K562 (cell line): ENCODE measurements around the gene ABLIM2. TPM values are rescaled to one million over a fixed set of nuclear protein-coding genes. Genes with fewer than 3 reads are reported as not detected.

Experiments used
- ATAC-seq: fragments of 200-7000 bp; cut with Tn5 transposase; 3 replicates; pipeline ENCODE4 v1.9.1; 2020; ENCODE audit warnings: moderate library complexity
- BruUV-seq: library from RNA; stranded (reverse); fragments of 400-500 nt; replicated peaks from 2 replicates; lab custom pipeline; 2021; lab: Mats Ljungman, UMichigan
- CTCF ChIA-PET: fragments of 300-600 bp; formaldehyde crosslinking; extraction: SDS; loops from one replicate; lab custom pipeline; 2021; ENCODE audit warnings: low intra/inter-chr PET ratio; lab: Yijun Ruan, JAX
- POLR2A ChIA-PET: fragments of 300-600, 350-650 bp; sonication (Branson Sonifier 250); formaldehyde crosslinking; extraction: SDS; loops from one replicate; lab custom pipeline; 2021; ENCODE audit warnings: antibody characterized with exemption, inconsistent platforms; lab: Yijun Ruan, JAX
- DNase-seq, 4 experiments: peaks; one replicate each; pipeline versions ENCODE4 v3.0.0 to v3.0.0-alpha.2; 2011 to 2018; ENCODE audit warnings: low spot score in 3 of 4, mixed read lengths in 3 of 4; ENCODE audit errors: extremely low read depth in 1 of 4
- FAIRE-seq: peaks from 2 replicates; lab custom pipeline; 2011; peaks lifted over from hg19 to GRCh38; lab: Jason Lieb, UNC
- H2AFZ ChIP-seq: 2 replicates; pipeline ENCODE4 v1.6.0; 2011; ENCODE audit warnings: low read depth, low read length, control low read depth, inconsistent platforms
- H3K27ac ChIP-seq: fragments of 200-600 bp; 3 replicates; pipeline ENCODE4 v1.8.0; 2011; ENCODE audit warnings: low read depth, mild to moderate bottlenecking, control low read depth, inconsistent platforms, low read length, moderate library complexity, mixed read lengths; ENCODE audit errors: extremely low read depth
- H3K27me3 ChIP-seq, 2 experiments: fragments of 300-600 bp in 1 of 2; 2 replicates in 1 of 2; 3 replicates in 1 of 2; pipeline versions ENCODE4 v1.6.0 to v1.8.0; 2011; ENCODE audit warnings: inconsistent platforms in 2 of 2, low read length in 2 of 2, mild to moderate bottlenecking in 1 of 2, mixed read lengths in 1 of 2, moderate library complexity in 1 of 2; ENCODE audit not compliant: control insufficient read depth in 2 of 2, insufficient read depth in 2 of 2
- H3K36me3 ChIP-seq: fragments of 300-600 bp; 3 replicates; pipeline ENCODE4 v1.8.0; 2011; ENCODE audit warnings: mild to moderate bottlenecking, low read length, inconsistent platforms; ENCODE audit not compliant: control insufficient read depth, insufficient read depth
- H3K4me1 ChIP-seq, 2 experiments: fragments of 200-600 bp in 1 of 2; replicated peaks in 1 of 2; 2 replicates in 1 of 2; 3 replicates in 1 of 2; pipeline versions ENCODE4 v1.5.1 to v1.8.0; 2011; ENCODE audit warnings: inconsistent platforms in 2 of 2, low read length in 2 of 2, mild to moderate bottlenecking in 1 of 2, mixed read lengths in 1 of 2, moderate library complexity in 1 of 2; ENCODE audit not compliant: control insufficient read depth in 2 of 2, insufficient read depth in 2 of 2
- H3K4me2 ChIP-seq: 2 replicates; pipeline ENCODE4 v1.6.1; 2011; ENCODE audit warnings: low read length, control low read depth, inconsistent platforms, mixed read lengths; ENCODE audit not compliant: insufficient read depth
- H3K4me3 ChIP-seq: fragments of 200-600 bp; sonication (generic), shearing (Covaris generic); 2 replicates; pipeline ENCODE4 v1.5.1; 2016; ENCODE audit warnings: control low read depth, inconsistent platforms
- H3K79me2 ChIP-seq: fragments of 200-600 bp; 3 replicates; pipeline ENCODE4 v1.8.0; 2011; ENCODE audit warnings: low read length, inconsistent platforms; ENCODE audit not compliant: control insufficient read depth, insufficient read depth
- H3K9ac ChIP-seq, 2 experiments: 2 replicates each; pipeline versions ENCODE4 v1.6.0 to v1.6.1; 2011; ENCODE audit warnings: low read depth in 2 of 2, low read length in 2 of 2, control low read depth in 1 of 2, inconsistent platforms in 1 of 2, mild to moderate bottlenecking in 1 of 2, mixed read lengths in 1 of 2; ENCODE audit not compliant: insufficient read depth in 1 of 2
- H3K9me1 ChIP-seq: one replicate; pipeline ENCODE4 v1.6.0; 2011; ENCODE audit warnings: inconsistent platforms, mild to moderate bottlenecking, low read length, moderate library complexity; ENCODE audit not compliant: control insufficient read depth, insufficient read depth
- H3K9me3 ChIP-seq: replicated peaks from 2 replicates; pipeline ENCODE4 v1.5.1; 2011; ENCODE audit warnings: low read depth, low read length, inconsistent platforms; ENCODE audit not compliant: control insufficient read depth, insufficient read depth
- H4K20me1 ChIP-seq: replicated peaks from 2 replicates; pipeline ENCODE4 v1.6.1; 2011; ENCODE audit warnings: low read length, inconsistent platforms, mixed read lengths; ENCODE audit not compliant: control insufficient read depth, insufficient read depth
- CTCF ChIP-seq, 3 experiments: IDR thresholded peaks in 2 of 3; conservative IDR thresholded peaks in 1 of 3; 2 replicates each; pipeline ENCODE4 v1.5.1; 2011 to 2012; ENCODE audit warnings: low read length in 3 of 3, mild to moderate bottlenecking in 3 of 3, control low read depth in 2 of 3, improper control_type of control experiment in 1 of 3, inconsistent platforms in 1 of 3, low read depth in 1 of 3, mixed read lengths in 1 of 3, moderate library complexity in 1 of 3; ENCODE audit not compliant: insufficient read depth in 2 of 3
- DPF2 ChIP-seq: fragments of 450-650 bp; IDR thresholded peaks from 2 replicates; pipeline ENCODE4 v1.6.1; 2016
- NR2F6 ChIP-seq: fragments of 450-650 bp; formaldehyde crosslinking; IDR thresholded peaks from 2 replicates; pipeline ENCODE4 v1.4.0; 2020; ENCODE audit warnings: mild to moderate bottlenecking
- PHTF2 ChIP-seq: fragments of 250-450 bp; sonication (Bioruptor Pico); IDR thresholded peaks from 2 replicates; pipeline ENCODE4 v1.5.0; 2021; ENCODE audit warnings: mild to moderate bottlenecking
- RBM25 ChIP-seq: fragments of 200-400 bp; formaldehyde crosslinking; IDR thresholded peaks from 2 replicates; pipeline ENCODE4 v1.6.1; 2018; ENCODE audit warnings: low read length, low read depth, moderate library complexity; ENCODE audit not compliant: severe bottlenecking
- TCF7L2 ChIP-seq: fragments of 150-350 bp; IDR thresholded peaks from 2 replicates; pipeline ENCODE4 v1.6.1; 2016; ENCODE audit warnings: low read depth, mild to moderate bottlenecking, low read length, moderate library complexity
- ZNF324 ChIP-seq: fragments of 250-450 bp; sonication (Bioruptor Pico); IDR thresholded peaks from 2 replicates; pipeline ENCODE4 v1.4.0; 2020; ENCODE audit warnings: mild to moderate bottlenecking
- ZNF436 ChIP-seq: fragments of 250-450, 450-650 bp; sonication (Bioruptor Pico); formaldehyde crosslinking; IDR thresholded peaks from 2 replicates; pipeline ENCODE4 v1.7.0; 2020; ENCODE audit warnings: mild to moderate bottlenecking
- ZNF57 ChIP-seq: fragments of 450-650 bp; formaldehyde crosslinking; IDR thresholded peaks from 2 replicates; pipeline ENCODE4 v1.4.0; 2020; ENCODE audit warnings: mild to moderate bottlenecking, moderate library complexity
- ZNF668 ChIP-seq: fragments of 250-450 bp; sonication (Bioruptor Pico); IDR thresholded peaks from 2 replicates; pipeline ENCODE4 v1.8.0; 2022; ENCODE audit warnings: mild to moderate bottlenecking, inconsistent platforms
- WGBS: fragments of 100-300 bp; shearing (Covaris generic); methylation state at CpG from one replicate; pipeline ENCODE4 v1.1.6; 2016; ENCODE audit warnings: low coverage, mixed read lengths; ENCODE audit not compliant: insufficient coverage; ENCODE audit errors: missing lambda C conversion rate; 5-methylcytosine and 5-hydroxymethylcytosine counted together
- in situ Hi-C: fragments of 300-500 bp; cut with MboI; formaldehyde crosslinking; loops from 4 replicates; pipeline ENCODE4 v1.15.0; 2018; ENCODE audit warnings: inconsistent platforms, mixed read lengths
- intact Hi-C: fragments of 100-400 bp; cut with micrococcal nuclease; formaldehyde crosslinking; loops from 2 replicates; pipeline ENCODE4 v1.14.2; 2022
- polyA plus RNA-seq, 8 experiments: library from polyadenylated mRNA; depleted of rRNA in 4 of 8; stranded (reverse) in 5 of 8; unstranded in 3 of 8; fragments of >200 nt; fragmentation: Nextera tagmentation in 2 of 8; fragmentation: Illumina TruSeq in 1 of 8; extraction: Ambion mirVana in 2 of 8; extraction: Trizol in 1 of 8; gene quantifications; 2 replicates each; pipeline versions ENCODE4 v1.2.1 to v1.2.3, GENCODE V29; 2011 to 2014; ENCODE audit warnings: inconsistent platforms in 1 of 8, missing spikeins in 1 of 8
- total RNA-seq, 7 experiments: library from RNA; depleted of rRNA in 6 of 7; stranded (reverse); fragments of >200 nt in 6 of 7; fragmentation: Illumina TruSeq in 2 of 7; extraction: Trizol in 2 of 7; gene quantifications; 2 replicates each; pipeline versions ENCODE4 v1.2.1 to v1.2.3, GENCODE V29; 2011 to 2021; ENCODE audit warnings: low replicate concordance in 1 of 7
- TF ChIP-seq, protein P1 (sequence below): fragments of 200-600 bp; sonication (generic); IDR thresholded peaks from one replicate; pipeline ENCODE4 v1.6.1; 2012; ENCODE audit warnings: mild to moderate bottlenecking, low read depth, low read length, inconsistent platforms

ABLIM2 gene
- total and polyA plus RNA-seq, 9 of the 15 experiments (the other 6 are each of a cell fraction or from before 2014, with no cell fraction given): not detected

- DNase-seq (no peak), FAIRE-seq (no peak), ATAC-seq (no peak)
- Histone ChIP-seq H2AFZ (no peak overlapping the region), H3K36me3 (no peaks in the 10 kb centered on the region), H3K4me1 (no peaks in the 10 kb centered on the region; a peak in 1 of 5 replicates), H3K9ac (no peak overlapping the region), H3K4me2 (no peak overlapping the region), H3K4me3 (no peak overlapping the region), H3K27ac (no peak overlapping the region), H3K79me2 (no peaks in the 10 kb centered on the region), H3K27me3 (peaks cover 22 to 77% of the 10 kb centered on the region in 2 experiments; a peak in 3 of 5 replicates), H3K9me3 (no peaks in the 10 kb centered on the region), H4K20me1 (peaks cover 13% of the 10 kb centered on the region), H3K9me1 (peaks cover 3% of the 10 kb centered on the region)
- WGBS: 3% methylated on average over 12 of the region's 12 CpGs
- ChIA-PET CTCF (interaction anchor here (0.5 kb wide), 1 partner anchor 113 kb away, joined by 3 read pairs; no protein-coding TSS in a partner anchor), POLR2A (interaction anchor here (0.5 kb wide), 1 partner anchor 146 kb away, joined by 5 read pairs; no protein-coding TSS in a partner anchor)
- intact Hi-C loops (no loop called here), in situ Hi-C loops (no loop called here)
- BruUV-seq: no TSS peak
- TF ChIP-seq ZNF57 (CRISPR knock-in tag): no peak
- TF ChIP-seq, protein P1, sequence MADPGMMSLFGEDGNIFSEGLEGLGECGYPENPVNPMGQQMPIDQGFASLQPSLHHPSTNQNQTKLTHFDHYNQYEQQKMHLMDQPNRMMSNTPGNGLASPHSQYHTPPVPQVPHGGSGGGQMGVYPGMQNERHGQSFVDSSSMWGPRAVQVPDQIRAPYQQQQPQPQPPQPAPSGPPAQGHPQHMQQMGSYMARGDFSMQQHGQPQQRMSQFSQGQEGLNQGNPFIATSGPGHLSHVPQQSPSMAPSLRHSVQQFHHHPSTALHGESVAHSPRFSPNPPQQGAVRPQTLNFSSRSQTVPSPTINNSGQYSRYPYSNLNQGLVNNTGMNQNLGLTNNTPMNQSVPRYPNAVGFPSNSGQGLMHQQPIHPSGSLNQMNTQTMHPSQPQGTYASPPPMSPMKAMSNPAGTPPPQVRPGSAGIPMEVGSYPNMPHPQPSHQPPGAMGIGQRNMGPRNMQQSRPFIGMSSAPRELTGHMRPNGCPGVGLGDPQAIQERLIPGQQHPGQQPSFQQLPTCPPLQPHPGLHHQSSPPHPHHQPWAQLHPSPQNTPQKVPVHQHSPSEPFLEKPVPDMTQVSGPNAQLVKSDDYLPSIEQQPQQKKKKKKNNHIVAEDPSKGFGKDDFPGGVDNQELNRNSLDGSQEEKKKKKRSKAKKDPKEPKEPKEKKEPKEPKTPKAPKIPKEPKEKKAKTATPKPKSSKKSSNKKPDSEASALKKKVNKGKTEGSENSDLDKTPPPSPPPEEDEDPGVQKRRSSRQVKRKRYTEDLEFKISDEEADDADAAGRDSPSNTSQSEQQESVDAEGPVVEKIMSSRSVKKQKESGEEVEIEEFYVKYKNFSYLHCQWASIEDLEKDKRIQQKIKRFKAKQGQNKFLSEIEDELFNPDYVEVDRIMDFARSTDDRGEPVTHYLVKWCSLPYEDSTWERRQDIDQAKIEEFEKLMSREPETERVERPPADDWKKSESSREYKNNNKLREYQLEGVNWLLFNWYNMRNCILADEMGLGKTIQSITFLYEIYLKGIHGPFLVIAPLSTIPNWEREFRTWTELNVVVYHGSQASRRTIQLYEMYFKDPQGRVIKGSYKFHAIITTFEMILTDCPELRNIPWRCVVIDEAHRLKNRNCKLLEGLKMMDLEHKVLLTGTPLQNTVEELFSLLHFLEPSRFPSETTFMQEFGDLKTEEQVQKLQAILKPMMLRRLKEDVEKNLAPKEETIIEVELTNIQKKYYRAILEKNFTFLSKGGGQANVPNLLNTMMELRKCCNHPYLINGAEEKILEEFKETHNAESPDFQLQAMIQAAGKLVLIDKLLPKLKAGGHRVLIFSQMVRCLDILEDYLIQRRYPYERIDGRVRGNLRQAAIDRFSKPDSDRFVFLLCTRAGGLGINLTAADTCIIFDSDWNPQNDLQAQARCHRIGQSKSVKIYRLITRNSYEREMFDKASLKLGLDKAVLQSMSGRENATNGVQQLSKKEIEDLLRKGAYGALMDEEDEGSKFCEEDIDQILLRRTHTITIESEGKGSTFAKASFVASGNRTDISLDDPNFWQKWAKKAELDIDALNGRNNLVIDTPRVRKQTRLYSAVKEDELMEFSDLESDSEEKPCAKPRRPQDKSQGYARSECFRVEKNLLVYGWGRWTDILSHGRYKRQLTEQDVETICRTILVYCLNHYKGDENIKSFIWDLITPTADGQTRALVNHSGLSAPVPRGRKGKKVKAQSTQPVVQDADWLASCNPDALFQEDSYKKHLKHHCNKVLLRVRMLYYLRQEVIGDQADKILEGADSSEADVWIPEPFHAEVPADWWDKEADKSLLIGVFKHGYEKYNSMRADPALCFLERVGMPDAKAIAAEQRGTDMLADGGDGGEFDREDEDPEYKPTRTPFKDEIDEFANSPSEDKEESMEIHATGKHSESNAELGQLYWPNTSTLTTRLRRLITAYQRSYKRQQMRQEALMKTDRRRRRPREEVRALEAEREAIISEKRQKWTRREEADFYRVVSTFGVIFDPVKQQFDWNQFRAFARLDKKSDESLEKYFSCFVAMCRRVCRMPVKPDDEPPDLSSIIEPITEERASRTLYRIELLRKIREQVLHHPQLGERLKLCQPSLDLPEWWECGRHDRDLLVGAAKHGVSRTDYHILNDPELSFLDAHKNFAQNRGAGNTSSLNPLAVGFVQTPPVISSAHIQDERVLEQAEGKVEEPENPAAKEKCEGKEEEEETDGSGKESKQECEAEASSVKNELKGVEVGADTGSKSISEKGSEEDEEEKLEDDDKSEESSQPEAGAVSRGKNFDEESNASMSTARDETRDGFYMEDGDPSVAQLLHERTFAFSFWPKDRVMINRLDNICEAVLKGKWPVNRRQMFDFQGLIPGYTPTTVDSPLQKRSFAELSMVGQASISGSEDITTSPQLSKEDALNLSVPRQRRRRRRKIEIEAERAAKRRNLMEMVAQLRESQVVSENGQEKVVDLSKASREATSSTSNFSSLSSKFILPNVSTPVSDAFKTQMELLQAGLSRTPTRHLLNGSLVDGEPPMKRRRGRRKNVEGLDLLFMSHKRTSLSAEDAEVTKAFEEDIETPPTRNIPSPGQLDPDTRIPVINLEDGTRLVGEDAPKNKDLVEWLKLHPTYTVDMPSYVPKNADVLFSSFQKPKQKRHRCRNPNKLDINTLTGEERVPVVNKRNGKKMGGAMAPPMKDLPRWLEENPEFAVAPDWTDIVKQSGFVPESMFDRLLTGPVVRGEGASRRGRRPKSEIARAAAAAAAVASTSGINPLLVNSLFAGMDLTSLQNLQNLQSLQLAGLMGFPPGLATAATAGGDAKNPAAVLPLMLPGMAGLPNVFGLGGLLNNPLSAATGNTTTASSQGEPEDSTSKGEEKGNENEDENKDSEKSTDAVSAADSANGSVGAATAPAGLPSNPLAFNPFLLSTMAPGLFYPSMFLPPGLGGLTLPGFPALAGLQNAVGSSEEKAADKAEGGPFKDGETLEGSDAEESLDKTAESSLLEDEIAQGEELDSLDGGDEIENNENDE: no peak
- no peak for TF ChIP-seq ZNF324 (CRISPR knock-in tag)
- no peak for TF ChIP-seq ZNF668 (CRISPR knock-in tag)
- TF ChIP-seq TCF7L2: no peak
- no peak for TF ChIP-seq PHTF2 (CRISPR knock-in tag)
- no peak for TF ChIP-seq NR2F6
- TF ChIP-seq ZNF436 (CRISPR knock-in tag): no peak
- no peak for TF ChIP-seq CTCF (IDR thresholded peaks at IDR 0.05 in 2 of 3, conservative IDR thresholded peaks at IDR 0.05 in 1 of 3; ENCODE audit: insufficient read depth in 2 of 3, low read depth in 1 of 3, low read length in 3 of 3)
- no peak for TF ChIP-seq DPF2
- TF ChIP-seq RBM25: no peak
Observed at GRCh38 chr4:7963691-7964090, 194.9 kb downstream of the ABLIM2 start.
